ENCODE data around the gene HECTD4.

HECTD4 gene

DNA sequence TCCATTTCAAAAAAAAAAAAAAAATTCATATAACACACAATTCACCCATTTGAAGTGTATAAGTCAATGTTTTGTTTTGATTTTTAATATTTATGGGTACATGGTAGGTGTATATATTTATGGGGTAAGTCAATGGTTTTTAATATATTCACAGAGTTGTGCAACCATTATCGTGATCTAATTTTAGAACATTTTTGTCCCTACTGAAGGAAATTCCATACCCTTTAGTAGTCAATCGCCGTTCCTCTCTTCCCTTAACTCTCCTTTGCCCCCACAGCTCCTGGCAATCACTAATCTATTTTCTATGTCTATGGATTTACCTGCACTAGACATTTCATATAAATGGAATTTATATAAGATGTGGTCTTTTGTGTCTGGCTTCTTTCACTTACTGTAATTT is 164.1 kb downstream of the HECTD4 start:
- Mint-ChIP-seq H3K4me1 (no peaks in the 10 kb centered on the region), H3K36me3 (ENCODE audit: low read depth) (peaks cover 10% of the 10 kb centered on the region), H3K9me3 (no peaks in the 10 kb centered on the region), H3K27ac (no peak overlapping the region), H3K27me3 (no peaks in the 10 kb centered on the region), H3K4me3 (no peak overlapping the region)
- DNase-seq = no peak
- ATAC-seq = no peak

DNA sequence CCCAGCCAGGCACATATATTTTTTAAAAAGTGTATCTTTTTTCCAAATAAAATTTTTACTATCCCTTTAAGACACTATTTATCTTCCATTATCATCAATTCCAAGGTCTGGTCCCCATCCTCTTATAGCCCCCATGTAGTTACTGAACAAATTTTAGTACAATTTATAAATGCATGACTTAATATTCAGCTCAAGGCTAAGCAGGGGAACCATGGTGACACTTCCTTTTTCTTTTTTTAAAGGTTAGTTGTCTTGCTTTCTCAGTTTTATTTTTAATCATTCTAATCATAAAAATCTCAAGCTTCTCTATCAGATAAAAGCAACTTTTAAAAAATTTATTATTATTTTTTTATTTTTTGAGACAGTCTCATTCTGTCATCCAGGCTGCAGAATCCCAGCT is 164.6 kb downstream of the HECTD4 start:
- Mint-ChIP-seq H3K4me3 (no peak overlapping the region), H3K27me3 (no peaks in the 10 kb centered on the region), H3K4me1 (no peaks in the 10 kb centered on the region), H3K36me3 (ENCODE audit: low read depth) (peaks cover 10% of the 10 kb centered on the region), H3K9me3 (no peaks in the 10 kb centered on the region), H3K27ac (no peak overlapping the region)
- ATAC-seq (no peak), DNase-seq (no peak)

DNA sequence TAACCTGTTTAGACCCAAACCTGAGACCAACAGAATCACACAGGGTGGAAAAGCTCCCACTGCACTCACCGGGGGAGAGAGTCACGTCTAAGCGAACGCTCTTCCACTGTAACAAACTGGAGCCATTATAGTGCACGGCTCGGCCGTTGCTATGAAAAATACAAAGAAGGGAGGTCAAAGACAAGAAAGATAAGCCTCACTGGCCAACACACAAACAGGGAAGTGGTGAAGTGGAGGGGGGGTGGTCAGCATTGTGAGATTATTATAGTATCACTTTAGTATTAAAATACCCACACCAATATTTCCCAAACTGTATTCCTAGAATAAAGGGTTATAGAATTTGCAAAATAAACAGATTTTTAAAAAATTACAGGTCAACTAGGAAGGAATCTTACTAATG is 166.0 kb downstream of the HECTD4 start:
- Mint-ChIP-seq H3K36me3 (ENCODE audit: low read depth) (peaks cover 13% of the 10 kb centered on the region), H3K27me3 (no peaks in the 10 kb centered on the region), H3K9me3 (no peaks in the 10 kb centered on the region), H3K4me1 (no peaks in the 10 kb centered on the region), H3K4me3 (no peak overlapping the region), H3K27ac (no peak overlapping the region)
- DNase-seq (no peak), ATAC-seq (no peak)

DNA sequence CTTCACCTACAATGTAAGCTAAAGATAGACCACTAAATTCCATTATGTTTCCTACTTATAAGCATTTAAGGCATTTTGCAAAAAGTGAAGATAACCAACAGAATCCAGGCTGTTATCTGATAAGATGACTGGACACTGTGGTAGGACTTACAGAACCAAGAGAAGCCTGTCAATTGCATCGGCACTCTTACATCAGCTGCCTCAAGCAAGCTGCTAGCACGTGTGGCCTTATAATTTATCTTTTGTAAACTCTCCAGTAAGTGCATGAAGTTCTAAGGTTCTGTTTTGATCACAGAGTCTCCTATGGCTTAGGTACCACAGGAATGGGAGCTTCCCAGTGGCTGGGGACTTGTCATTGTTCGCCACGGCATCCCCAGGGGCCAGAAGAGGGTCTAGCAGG is 168.2 kb downstream of the HECTD4 start:
- Mint-ChIP-seq H3K27ac (no peak overlapping the region), H3K27me3 (no peaks in the 10 kb centered on the region), H3K4me3 (no peak overlapping the region), H3K9me3 (no peaks in the 10 kb centered on the region), H3K36me3 (ENCODE audit: low read depth) (peaks cover 20% of the 10 kb centered on the region), H3K4me1 (no peaks in the 10 kb centered on the region)
- DNase-seq (no peak), ATAC-seq (no peak)

DNA sequence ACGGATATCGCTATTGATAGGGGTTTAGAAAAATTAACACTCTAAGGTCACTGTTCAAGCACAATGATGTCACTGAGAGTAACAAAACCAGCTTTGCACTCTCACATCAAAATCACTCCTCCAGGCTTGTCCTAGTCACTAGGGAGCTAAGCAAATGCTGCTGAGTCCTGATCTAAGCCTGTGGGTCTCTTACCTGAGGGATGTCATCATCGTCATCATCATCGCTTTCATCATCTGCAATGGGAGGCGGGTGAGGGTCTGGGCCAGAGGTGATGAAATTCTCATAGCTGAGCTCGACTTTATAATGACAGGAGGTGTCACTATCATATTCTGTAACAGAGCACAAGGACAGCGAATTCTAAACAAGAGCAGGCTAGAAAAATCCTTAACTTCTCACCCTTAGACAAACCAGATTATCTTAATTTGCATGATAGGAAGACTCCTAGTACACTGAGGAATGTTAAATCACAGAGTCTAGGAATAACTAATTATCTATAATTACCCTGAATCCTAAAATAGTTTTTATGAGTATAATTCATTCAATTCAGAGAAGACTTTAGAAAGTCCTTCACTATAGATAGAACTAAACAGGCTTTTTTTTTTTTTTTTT is 173.8 kb downstream of the HECTD4 start:
- H3K4me3 Mint-ChIP-seq = no peak overlapping the region
- DNase-seq (no peak), ATAC-seq (no peak)
- no peaks in the 10 kb centered on the region for H3K9me3 Mint-ChIP-seq
- peaks cover 15% of the 10 kb centered on the region for H3K36me3 Mint-ChIP-seq (ENCODE audit: low read depth)
- H3K27ac Mint-ChIP-seq = no peak overlapping the region
- no peaks in the 10 kb centered on the region for H3K4me1 Mint-ChIP-seq
- H3K27me3 Mint-ChIP-seq = no peaks in the 10 kb centered on the region

DNA sequence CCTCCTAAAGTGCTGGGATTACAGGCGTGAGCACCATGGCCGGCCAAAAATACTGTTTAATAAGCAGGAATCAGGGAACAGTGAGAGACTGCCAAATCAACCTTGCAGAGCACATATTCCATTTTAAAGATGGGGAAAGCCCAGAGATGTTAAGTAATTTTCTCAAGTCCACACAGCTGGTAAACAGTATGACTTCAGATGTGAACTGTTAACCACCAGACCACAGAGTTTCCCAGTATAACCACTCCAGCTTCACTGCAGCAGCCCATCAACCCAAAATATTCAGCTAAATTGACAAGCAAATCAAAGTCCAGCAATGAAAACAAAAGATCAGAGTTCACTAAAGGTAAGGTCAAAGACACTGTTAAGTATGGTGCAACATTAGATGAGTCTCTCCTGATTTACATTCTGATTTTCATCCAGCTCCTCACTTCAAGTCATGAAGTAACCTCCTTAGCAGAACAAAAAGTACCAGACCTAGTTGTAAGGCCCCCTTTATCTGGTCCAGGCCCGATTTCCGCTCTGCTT is 174.8 kb downstream of the HECTD4 start:
- Mint-ChIP-seq H3K4me1 (no peaks in the 10 kb centered on the region), H3K27me3 (no peaks in the 10 kb centered on the region), H3K27ac (no peak overlapping the region), H3K9me3 (no peaks in the 10 kb centered on the region), H3K36me3 (ENCODE audit: low read depth) (peaks cover 15% of the 10 kb centered on the region), H3K4me3 (no peak overlapping the region)
- ATAC-seq = no peak
- DNase-seq = no peak

DNA sequence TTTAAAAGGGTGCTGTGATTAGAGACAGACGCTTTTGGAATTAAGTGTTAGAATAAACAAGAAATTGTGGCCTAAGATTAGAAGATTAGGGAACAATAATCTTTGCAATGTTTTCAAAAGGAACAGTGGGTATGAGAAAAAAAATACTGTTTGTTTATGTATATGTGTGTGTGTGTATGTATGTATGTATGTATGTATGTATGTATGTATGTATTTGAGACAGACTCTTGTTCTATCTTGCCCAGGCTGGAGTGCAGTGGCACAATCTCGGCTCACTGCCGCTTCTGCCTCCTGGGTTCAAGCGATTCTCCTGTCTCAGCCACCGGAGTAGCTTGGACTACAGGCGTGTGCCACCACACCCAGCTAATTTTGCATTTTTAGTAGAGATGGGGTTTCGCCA is 175.3 kb downstream of the HECTD4 start:
- H3K4me1 Mint-ChIP-seq = no peaks in the 10 kb centered on the region
- no peak for ATAC-seq
- no peak overlapping the region for H3K4me3 Mint-ChIP-seq
- no peaks in the 10 kb centered on the region for H3K9me3 Mint-ChIP-seq
- H3K27me3 Mint-ChIP-seq = no peaks in the 10 kb centered on the region
- H3K27ac Mint-ChIP-seq = no peak overlapping the region
- no peak for DNase-seq
- H3K36me3 Mint-ChIP-seq (ENCODE audit: low read depth) = peaks cover 15% of the 10 kb centered on the region

DNA sequence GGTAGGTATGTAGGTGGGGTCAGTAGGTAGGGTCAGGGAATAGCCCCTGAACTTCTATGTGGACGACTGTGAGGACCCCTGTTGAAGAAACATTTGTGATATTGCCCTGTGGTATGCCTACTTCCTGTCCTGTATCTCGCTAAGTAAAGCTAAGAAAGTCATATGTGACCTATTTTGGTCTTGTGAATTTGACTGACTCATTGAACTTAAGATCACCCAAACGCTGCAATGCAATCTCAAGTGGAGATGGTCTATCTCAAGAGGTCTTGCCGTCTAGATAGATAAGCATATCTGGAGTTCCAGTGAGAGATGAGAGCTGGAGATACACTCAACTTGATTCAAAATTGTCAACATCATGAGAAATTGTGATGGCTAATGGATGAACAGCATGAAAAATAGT is 183.1 kb downstream of the HECTD4 start:
- ATAC-seq (no peak), DNase-seq (no peak)
- no peaks in the 10 kb centered on the region for H3K27me3 Mint-ChIP-seq
- H3K36me3 Mint-ChIP-seq (ENCODE audit: low read depth) = peaks cover 9% of the 10 kb centered on the region
- no peaks in the 10 kb centered on the region for H3K4me1 Mint-ChIP-seq
- no peak overlapping the region for H3K27ac Mint-ChIP-seq
- no peaks in the 10 kb centered on the region for H3K9me3 Mint-ChIP-seq
- no peak overlapping the region for H3K4me3 Mint-ChIP-seq

DNA sequence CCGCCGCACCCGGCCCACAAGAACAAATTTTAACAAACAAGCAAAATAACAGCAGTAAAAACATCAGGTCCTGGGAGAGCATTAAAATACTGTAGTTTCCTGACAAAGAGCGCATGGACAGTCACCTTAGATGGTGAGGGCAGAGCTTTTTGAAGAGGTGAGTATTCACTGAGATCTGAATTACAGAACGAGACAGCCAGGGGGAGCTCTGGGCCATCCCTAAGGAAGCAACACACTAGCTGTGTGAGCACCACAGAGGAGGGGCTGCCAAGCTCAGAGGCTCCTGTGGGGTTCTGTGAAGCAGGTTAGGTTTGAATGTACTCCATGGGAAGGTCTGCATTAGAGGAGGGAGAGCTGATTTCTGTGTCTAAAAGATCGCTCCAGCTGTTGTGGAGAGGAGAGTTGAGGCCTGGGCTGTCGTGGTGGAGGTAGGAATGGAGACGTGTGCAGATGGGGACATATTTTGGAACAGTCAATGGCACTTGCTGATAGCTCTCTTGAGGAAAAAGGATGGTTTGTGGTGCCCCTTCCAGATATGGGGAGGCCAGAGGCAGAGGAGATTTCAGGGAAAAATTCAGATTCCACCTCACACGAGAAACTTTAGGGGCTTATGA is 184.0 kb downstream of the HECTD4 start:
- Mint-ChIP-seq H3K4me1 (no peaks in the 10 kb centered on the region), H3K27ac (no peak overlapping the region), H3K9me3 (no peaks in the 10 kb centered on the region), H3K27me3 (no peaks in the 10 kb centered on the region), H3K36me3 (ENCODE audit: low read depth) (peaks cover 8% of the 10 kb centered on the region), H3K4me3 (no peak overlapping the region)
- ATAC-seq (peak; percentile 87), DNase-seq (peak; percentile 56)

DNA sequence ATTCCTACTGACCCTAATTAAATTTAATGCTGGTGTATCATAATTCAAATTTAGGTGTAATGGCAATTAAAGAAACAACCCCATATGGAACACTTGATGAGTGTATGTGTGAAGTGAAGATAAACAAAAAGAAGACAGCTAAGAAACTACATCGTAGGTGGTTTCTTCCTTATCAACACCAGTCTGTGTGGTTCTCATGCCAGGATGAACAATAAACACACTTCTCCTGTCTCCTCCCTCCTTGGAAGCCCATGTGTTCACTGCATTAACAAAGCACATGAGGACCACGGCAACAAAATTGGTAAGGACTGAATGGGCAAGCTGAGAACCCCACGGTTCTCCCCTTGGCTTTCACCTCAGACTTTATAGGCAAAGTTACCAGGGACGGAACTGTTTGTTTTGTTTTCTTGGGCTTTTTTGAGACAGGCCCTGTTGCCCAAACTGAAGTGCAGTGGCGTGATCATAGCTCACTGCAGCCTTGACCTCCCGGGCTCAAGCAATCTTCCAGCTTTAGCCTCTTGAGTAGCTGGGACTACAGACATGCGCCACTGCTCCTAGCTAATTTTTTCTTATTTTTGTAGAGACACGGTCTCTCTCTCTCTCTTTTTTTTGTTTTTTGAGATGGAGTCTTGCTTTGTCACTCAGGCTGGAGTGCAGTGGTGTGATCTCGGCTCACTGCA is 185.9 kb downstream of the HECTD4 start:
- H3K27ac Mint-ChIP-seq = no peak overlapping the region
- H3K4me3 Mint-ChIP-seq = no peak overlapping the region
- H3K9me3 Mint-ChIP-seq = no peaks in the 10 kb centered on the region
- H3K27me3 Mint-ChIP-seq = no peaks in the 10 kb centered on the region
- ATAC-seq (no peak), DNase-seq (no peak)
- peaks cover 14% of the 10 kb centered on the region for H3K36me3 Mint-ChIP-seq (ENCODE audit: low read depth)
- H3K4me1 Mint-ChIP-seq = no peaks in the 10 kb centered on the region

DNA sequence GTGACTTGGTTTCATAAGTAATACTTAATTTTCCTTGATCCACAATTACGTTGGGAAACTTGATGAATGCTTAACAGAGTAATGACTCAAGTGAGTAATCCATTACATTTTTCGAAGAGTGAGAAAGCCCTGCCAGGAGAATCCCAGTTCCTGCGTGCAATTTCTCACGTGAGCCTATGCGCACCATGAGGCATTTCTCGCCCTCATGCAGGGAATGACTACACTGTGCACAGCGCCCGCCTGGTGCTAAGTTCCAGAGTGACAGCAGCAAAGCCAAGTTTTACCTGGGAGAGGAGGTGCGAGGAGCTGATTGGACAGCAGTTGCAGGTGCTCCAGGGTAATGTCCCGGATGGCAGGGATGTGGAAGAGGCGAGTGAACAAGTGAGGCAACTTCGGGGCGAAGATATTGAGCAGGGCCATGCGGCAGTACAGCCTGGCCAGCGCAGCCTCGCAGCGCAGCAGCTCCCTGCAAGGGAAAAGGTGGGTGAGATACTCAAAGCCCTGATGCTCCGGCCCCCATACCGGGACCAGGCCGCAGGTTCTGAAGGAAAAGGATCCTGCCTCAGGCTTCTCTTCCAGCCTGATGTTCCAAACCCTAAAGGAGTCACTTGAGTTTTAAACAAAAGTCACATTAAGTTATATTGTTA is 187.5 kb downstream of the HECTD4 start:
- Mint-ChIP-seq H3K4me3 (no peak overlapping the region), H3K4me1 (no peaks in the 10 kb centered on the region), H3K36me3 (ENCODE audit: low read depth) (peaks cover 17% of the 10 kb centered on the region), H3K27ac (no peak overlapping the region), H3K9me3 (no peaks in the 10 kb centered on the region), H3K27me3 (no peaks in the 10 kb centered on the region)
- DNase-seq (no peak), ATAC-seq (no peak)

DNA sequence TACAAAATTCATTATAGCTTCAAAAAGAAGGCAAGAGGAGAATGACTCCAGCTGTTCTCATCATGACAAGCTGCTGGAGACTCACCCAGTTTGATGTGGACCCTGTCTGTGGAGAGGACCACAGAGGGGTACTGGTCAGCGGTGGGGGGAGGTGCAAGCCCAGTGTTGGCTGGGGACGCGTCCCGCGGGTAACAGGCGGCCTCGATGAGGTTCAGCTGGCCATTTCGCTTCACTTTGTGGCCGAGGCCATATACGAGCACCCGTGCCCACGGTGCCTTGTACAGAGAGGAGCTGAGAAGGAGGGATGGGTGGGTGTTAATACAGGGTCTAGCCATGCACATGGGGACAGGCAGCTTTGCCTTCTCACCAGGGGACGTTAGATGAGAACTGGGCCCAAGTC is 189.8 kb downstream of the HECTD4 start:
- Mint-ChIP-seq H3K4me1 (no peaks in the 10 kb centered on the region), H3K27me3 (no peaks in the 10 kb centered on the region), H3K27ac (no peak overlapping the region), H3K9me3 (no peaks in the 10 kb centered on the region), H3K4me3 (no peak overlapping the region), H3K36me3 (ENCODE audit: low read depth) (peaks cover 15% of the 10 kb centered on the region)
- no peak for ATAC-seq
- DNase-seq = no peak

DNA sequence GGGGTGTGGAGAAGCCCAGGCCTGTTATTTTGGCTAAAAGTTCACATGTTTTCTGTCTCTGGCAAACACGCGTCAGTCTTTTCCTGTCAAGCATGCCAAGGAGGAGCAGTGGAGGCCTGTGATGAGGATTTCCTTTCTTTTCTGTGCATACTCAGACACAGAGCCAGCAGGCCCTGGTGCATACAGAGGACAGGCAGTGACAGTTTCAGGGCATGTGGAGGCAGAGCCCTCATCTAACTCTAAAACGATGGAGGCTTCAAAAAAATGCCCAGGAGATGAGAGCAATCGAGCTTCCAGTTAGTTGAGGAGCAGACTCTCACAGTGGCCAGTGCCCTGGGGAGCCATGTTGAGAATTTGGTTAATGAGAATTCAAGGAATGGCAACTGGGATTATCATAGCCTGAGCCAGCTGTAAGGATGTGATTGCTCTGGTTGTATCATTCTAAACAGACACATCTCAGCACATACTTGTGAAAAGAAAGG is 190.3 kb downstream of the HECTD4 start:
- no peak overlapping the region for H3K4me3 Mint-ChIP-seq
- DNase-seq (no peak), ATAC-seq (no peak)
- no peaks in the 10 kb centered on the region for H3K9me3 Mint-ChIP-seq
- H3K4me1 Mint-ChIP-seq = no peaks in the 10 kb centered on the region
- peaks cover 12% of the 10 kb centered on the region for H3K36me3 Mint-ChIP-seq (ENCODE audit: low read depth)
- H3K27ac Mint-ChIP-seq = no peak overlapping the region
- H3K27me3 Mint-ChIP-seq = no peaks in the 10 kb centered on the region

DNA sequence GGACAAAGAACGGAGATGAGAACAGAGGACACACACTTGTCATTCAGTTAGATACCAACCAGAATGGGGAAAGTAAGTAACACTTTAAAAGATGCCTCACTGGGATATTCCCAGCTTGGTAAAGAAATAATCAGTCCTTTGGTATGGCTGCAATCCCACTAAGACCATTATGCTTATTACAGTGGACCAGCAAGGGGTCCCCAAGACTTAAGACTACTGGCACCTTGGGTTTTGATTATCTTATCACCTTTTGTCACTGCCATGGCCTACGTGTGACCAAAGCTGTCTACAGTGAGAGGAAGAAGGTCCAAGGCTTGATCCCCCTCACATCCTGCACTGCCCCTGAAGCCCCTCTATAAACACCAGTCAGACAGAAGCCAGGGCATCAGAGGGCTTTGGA is 191.0 kb downstream of the HECTD4 start:
- Mint-ChIP-seq H3K27ac (no peak overlapping the region), H3K36me3 (ENCODE audit: low read depth) (peaks cover 12% of the 10 kb centered on the region), H3K9me3 (no peaks in the 10 kb centered on the region), H3K4me1 (no peaks in the 10 kb centered on the region), H3K27me3 (no peaks in the 10 kb centered on the region), H3K4me3 (no peak overlapping the region)
- ATAC-seq = no peak
- no peak for DNase-seq
